Measurements from ENCODE around the gene SCTR. TPM values are rescaled to one million over a fixed set of nuclear protein-coding genes. Genes with fewer than 3 reads are reported as not detected.

Gene SCTR
- total and polyA plus RNA-seq, 10 donors = 0.39 to 0.54 (median 0.47) TPM; not detected in 6

DNA sequence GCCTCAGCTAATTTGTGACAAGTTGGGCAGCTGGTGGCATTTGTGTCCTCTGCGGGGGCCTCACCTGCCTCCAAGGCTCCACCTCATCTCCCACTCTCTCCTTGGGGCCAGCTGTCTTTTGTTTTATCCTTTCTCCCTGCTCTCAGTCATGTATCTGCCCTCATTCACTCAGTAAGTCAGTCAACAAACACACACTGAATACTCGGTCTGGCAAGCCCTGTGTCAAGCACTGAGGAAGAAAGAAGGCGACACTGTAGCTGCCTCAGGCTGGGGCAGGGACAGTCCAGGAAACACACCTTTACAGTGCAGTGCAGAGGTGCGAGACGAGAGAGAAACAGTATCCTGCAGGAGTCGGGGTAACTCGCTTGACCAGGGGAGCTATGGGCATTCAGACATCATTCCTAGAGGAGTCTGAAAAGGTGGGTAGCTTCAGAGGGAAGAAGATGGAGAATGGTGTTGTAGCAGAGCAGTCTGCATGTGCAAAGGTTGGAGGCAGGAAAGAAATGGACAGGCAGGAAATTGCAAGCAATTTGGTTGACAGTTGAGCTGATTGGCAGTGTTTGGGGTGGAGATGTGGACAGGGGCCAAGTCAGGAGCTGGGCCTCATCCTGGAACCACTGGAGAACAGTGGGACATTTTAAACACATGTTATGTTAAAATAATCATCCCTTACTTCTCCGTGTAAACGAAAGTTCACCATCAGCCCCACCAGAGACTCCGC is 34.9 kb downstream of the SCTR start:
- H3K36me3 ChIP-seq = no peaks in the 10 kb centered on the region
- H3K4me3 ChIP-seq = no peak overlapping the region
- H3K27me3 ChIP-seq (replicated peaks in 1 of 7) = peaks cover 0 to 34% (median 3%) of the 10 kb centered on the region in 7 donors
- no peak for TF ChIP-seq POLR2AphosphoS5 (IDR thresholded peaks at IDR 0.05)
- no peak for TF ChIP-seq POLR2A (IDR thresholded peaks at IDR 0.05)
- TF ChIP-seq, protein P1, sequence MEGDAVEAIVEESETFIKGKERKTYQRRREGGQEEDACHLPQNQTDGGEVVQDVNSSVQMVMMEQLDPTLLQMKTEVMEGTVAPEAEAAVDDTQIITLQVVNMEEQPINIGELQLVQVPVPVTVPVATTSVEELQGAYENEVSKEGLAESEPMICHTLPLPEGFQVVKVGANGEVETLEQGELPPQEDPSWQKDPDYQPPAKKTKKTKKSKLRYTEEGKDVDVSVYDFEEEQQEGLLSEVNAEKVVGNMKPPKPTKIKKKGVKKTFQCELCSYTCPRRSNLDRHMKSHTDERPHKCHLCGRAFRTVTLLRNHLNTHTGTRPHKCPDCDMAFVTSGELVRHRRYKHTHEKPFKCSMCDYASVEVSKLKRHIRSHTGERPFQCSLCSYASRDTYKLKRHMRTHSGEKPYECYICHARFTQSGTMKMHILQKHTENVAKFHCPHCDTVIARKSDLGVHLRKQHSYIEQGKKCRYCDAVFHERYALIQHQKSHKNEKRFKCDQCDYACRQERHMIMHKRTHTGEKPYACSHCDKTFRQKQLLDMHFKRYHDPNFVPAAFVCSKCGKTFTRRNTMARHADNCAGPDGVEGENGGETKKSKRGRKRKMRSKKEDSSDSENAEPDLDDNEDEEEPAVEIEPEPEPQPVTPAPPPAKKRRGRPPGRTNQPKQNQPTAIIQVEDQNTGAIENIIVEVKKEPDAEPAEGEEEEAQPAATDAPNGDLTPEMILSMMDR (IDR thresholded peaks at IDR 0.05 in 8 of 11, conservative IDR thresholded peaks at IDR 0.05 in 3 of 11) = no peak
- H3K4me1 ChIP-seq = peaks cover 0 to 13% (median 0%) of the 10 kb centered on the region in 6 donors
- no peak for DNase-seq
- 85 to 93% (median 88%) methylated on average over 10 of the region's 10 CpGs for WGBS, 5 donors
- no peaks in the 10 kb centered on the region for H3K9me3 ChIP-seq
- no peak overlapping the region for H3K27ac ChIP-seq
- intact Hi-C loops (cut with DNase I; ENCODE audit: low total_unique reads) = no loop called here

DNA sequence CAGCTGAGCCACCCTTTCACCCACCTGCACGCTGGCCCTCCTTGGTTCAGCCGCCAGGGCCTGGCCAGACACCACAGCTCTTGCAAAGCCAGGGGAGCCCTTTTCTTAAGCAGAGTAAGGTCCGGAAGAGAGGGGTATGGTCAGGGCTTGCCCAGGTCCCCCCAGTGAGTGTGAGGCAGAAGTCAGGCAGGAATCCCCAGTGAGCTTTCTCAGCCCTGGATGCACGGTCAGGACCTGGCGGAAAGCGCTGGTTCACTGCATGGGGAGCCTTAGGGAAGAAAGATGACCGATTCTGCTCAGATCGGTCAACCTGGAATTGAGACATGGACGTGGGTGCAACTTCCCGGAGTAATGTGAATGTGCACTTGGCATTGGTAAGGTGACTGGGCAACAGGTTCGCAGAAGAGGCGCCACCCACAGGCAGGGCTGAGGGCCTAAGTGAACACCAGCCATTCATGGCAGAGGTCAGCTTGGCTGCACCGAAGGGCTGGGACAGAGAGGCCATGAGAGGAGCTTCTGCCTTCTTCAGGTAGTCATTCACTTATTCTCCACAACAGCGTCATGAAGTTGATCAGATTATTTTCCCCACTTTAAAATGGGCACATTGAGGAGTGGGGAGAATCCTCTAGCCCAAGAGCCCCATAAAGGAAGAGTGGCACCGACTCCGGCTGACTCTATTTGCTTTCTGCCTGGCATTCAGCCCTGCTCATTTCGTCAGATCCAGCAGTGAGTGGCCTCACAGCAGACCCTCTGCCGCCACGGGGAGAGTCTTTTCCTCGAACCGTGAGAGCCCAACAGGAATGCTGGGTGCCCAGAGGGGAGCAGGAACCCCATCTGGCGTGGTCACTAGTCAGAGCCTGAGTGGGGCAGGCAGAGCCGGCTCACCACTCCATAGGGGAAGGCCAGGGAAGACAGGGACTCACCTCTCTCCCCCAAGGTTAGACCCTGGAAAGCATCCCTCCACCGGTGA is 35.8 kb downstream of the SCTR start:
- DNase-seq = no peak
- peaks cover 0 to 13% (median 0%) of the 10 kb centered on the region in 6 donors for H3K4me1 ChIP-seq
- no peaks in the 10 kb centered on the region for H3K36me3 ChIP-seq
- 85 to 94% (median 90%) methylated on average over 22 to 24 of the region's 24 CpGs for WGBS, 5 donors
- no peak for TF ChIP-seq POLR2AphosphoS5 (IDR thresholded peaks at IDR 0.05)
- TF ChIP-seq, protein P1 (IDR thresholded peaks at IDR 0.05 in 8 of 11, conservative IDR thresholded peaks at IDR 0.05 in 3 of 11) = no peak
- TF ChIP-seq POLR2A (IDR thresholded peaks at IDR 0.05) = no peak
- intact Hi-C loops (cut with DNase I; ENCODE audit: low total_unique reads) = no loop called here
- no peaks in the 10 kb centered on the region for H3K9me3 ChIP-seq
- no peak overlapping the region for H3K27ac ChIP-seq
- H3K27me3 ChIP-seq (replicated peaks in 1 of 7) = peaks cover 0 to 33% (median 0%) of the 10 kb centered on the region in 7 donors
- no peak overlapping the region for H3K4me3 ChIP-seq

DNA sequence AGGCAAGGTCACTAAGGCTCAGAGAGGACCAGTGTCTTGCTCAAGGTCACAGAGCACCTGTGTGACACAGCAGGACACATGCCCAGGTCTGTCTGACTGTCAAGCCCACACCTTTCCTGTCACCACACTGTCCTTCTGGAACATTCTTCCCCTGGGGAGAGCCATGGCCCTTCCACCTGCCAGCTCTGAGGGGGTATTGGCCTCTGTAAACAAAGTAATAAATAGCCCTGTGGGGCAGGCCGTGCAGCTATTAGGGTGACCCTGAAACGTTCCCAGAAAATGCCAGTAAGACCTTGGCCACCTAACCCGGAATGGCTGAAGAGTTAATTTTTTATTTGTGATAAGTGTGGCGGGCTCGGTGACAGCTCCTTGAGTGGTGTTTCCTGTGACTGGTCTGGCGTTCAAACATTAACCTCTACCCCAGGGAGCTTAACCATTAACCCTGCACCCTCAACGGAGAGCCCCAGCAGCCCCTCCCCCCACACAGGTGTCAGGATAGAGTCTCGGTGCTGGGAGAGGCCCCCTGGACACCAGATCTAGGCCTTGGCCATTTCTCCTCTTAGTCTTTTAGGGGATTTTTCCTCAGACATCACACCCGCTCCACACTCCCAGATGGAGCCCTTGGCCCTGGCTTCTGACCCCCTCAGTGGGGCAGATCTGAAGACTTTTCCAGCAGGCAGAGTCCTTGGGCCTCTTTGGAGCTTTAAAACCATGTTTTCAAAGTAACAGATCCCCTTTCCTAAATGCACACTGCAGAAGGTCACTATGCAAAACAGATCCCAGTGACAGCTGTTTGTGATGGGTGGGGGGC is 36.6 kb downstream of the SCTR start:
- Histone ChIP-seq H3K27me3 (replicated peaks in 1 of 7) (peaks cover 0 to 39% (median 0%) of the 10 kb centered on the region in 7 donors), H3K4me3 (no peak overlapping the region), H3K27ac (no peak overlapping the region), H3K9me3 (no peaks in the 10 kb centered on the region), H3K4me1 (peaks cover 0 to 13% (median 1%) of the 10 kb centered on the region in 6 donors), H3K36me3 (no peaks in the 10 kb centered on the region)
- 17 to 22% (median 21%) methylated on average over 9 of the region's 9 CpGs for WGBS, 5 donors
- intact Hi-C loops (cut with DNase I; ENCODE audit: low total_unique reads) = no loop called here
- DNase-seq = no peak
- TF ChIP-seq POLR2A (IDR thresholded peaks at IDR 0.05) (no peak), POLR2AphosphoS5 (IDR thresholded peaks at IDR 0.05) (no peak)
- TF ChIP-seq, protein P1 (IDR thresholded peaks at IDR 0.05 in 8 of 11, conservative IDR thresholded peaks at IDR 0.05 in 3 of 11) = no peak
